G401 (cell line): ENCODE results near the gene LIAS. TPM values are rescaled to one million over a fixed set of nuclear protein-coding genes. Genes with fewer than 3 reads are reported as not detected.

Source experiments
- DNase-seq: peaks from one replicate; pipeline ENCODE4 v3.0.0-alpha.2; 2015; ENCODE audit warnings: low spot score
- in situ Hi-C: cut with HindIII; loops from 2 replicates; pipeline ENCODE4 v1.10.0; 2016; ENCODE audit warnings: low sequenced_read_pairs, mixed read lengths
- total RNA-seq: library from RNA; depleted of rRNA; stranded (reverse); fragments of >200 nt; shearing (Covaris generic); gene quantifications from 2 replicates; pipeline ENCODE4 v1.2.3, GENCODE V29; 2014; rRNA removed

The LIAS gene
- total RNA-seq, 1 experiment from 2014 or later, result 34.7 TPM

- DNase-seq, result no peak
- in situ Hi-C loops, result no loop called here
Measured at GRCh38 chr4:39524161-39524957, 65.5 kb downstream of the LIAS start.

DNA sequence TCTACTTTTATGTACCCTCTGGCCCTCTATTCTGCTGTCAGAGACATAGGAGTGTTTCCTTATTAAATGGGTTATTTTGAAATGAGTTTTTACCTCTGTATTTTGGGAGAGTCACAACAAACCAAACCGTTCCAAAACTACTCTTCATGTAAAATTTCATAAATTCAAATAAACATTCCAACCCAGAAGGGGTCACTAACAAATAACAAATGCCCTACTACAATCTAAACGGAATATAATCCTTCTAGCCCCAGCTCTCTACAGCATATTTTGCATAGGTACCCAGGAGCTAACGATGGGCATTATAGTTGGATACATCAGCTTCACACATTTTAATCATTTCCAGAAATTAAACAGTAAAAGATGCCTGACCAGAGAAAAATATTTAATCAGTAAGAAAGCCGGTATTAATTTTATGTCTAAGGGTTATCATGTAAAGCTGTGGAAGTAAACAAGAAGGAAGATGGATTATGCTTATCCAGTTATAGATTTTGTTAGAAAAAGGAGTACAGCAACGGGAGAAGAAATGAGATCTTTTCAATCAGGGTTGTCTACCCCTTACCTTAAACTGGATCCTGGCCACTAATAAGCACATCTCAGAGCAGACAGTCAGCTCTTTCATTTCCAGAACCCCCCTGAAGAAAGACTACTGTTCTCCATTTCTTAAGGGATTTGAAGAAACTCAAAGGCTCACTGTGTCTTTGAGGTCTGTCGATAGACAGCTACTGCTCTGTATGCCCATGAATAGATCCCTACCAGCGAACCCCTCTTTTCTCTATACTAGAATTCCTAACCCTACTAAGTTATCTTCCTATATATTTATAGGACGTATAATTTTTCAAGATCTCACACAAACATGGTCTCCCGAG is 67.2 kb downstream of the LIAS start:
- DNase-seq, result peak; percentile 44
- in situ Hi-C loops, result no loop called here

- DNase-seq, result no peak
- in situ Hi-C loops, result no loop called here
Measured at GRCh38 chr4:39526765-39527295, 68.0 kb downstream of the LIAS start.

GRCh38 chr4:39527296-39528060 is 68.6 kb downstream of the LIAS start, which contains the start of gene UGDH:
TSS of gene UGDH (minus strand) at chr4:39527439. CDS start at chr4:39521512, 5,927 bp downstream.
- in situ Hi-C loops, result no loop called here

DNA sequence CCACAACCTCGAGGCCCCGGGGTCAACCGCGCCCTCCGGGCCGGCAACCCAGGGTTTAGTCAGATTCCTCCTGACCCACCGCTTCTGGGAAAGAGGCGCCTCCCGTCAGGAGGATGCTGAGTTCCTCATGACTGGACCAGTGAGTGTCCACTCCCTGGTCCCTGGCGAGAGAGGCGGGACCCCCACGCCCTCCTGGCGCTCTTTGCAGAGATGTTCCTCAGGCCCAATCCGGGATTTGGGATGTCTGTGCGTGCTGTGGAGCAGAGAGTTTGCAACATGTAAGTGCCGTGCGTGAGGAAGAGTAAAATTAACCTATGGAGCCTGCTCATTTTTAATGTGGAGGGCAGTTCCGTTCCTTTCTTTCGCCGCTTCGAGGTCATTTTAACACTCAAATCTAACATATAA is 69.2 kb downstream of the LIAS start:
- in situ Hi-C loops, result no loop called here
- DNase-seq, result peak; percentile 68

More at GRCh38 chr4:39527296-39528060, 68.6 kb downstream of the LIAS start, which contains the start of gene UGDH:
- DNase-seq, result peak; percentile 99

Other genes with a start within 250 kb of the LIAS start
- 91.8 and 119 TPM in 2 replicates for gene RFC1, start 92.7 kb upstream of the LIAS start, total RNA-seq
- gene KLB, start 52.1 kb upstream of the LIAS start, total RNA-seq, result not detected in 2 replicates
- 3,492 and 4,926 TPM in 2 replicates for gene RPL9, start 134 bp upstream of the LIAS start, total RNA-seq
- gene UGDH, start 68.4 kb downstream of the LIAS start, total RNA-seq, result 73.6 and 76.0 TPM in 2 replicates
- 29.6 and 37.4 TPM in 2 replicates for gene SMIM14, start 179.8 kb downstream of the LIAS start, total RNA-seq
- gene UBE2K, start 239.1 kb downstream of the LIAS start, total RNA-seq, result 15.5 and 32.4 TPM in 2 replicates